GM12878 (cell line): ENCODE data around the gene VEZF1. TPM values are rescaled to one million over a fixed set of nuclear protein-coding genes. Genes with fewer than 3 reads are reported as not detected.

ENCODE experiments used
- FOXM1 ChIP-seq: IDR thresholded peaks from 2 replicates; pipeline ENCODE4 v1.6.1; 2012; ENCODE audit warnings: low read depth, mild to moderate bottlenecking, inconsistent platforms, low read length, moderate library complexity
- NRF1 ChIP-seq: conservative IDR thresholded peaks from 2 replicates; pipeline ENCODE4 v1.6.1; 2011; ENCODE audit warnings: mild to moderate bottlenecking, low read depth, low read length, improper control_type of control experiment
- RBBP5 ChIP-seq: fragments of 200-600 bp; sonication (generic); conservative IDR thresholded peaks from 2 replicates; pipeline ENCODE4 v1.6.1; 2016
- SMARCA5 ChIP-seq: fragments of 450-650 bp; IDR thresholded peaks from 2 replicates; pipeline ENCODE4 v1.6.1; 2017; ENCODE audit warnings: mild to moderate bottlenecking
- TCF7 ChIP-seq: IDR thresholded peaks from 2 replicates; pipeline ENCODE4 v1.6.1; 2014; ENCODE audit warnings: antibody characterized with exemption, borderline replicate concordance
- YBX1 ChIP-seq: fragments of 450-650 bp; IDR thresholded peaks from 2 replicates; pipeline ENCODE4 v1.6.1; 2016; ENCODE audit warnings: antibody characterized with exemption
- ZNF217 ChIP-seq: fragments of 450-650 bp; IDR thresholded peaks from 2 replicates; pipeline ENCODE4 v1.6.1; 2017; ENCODE audit warnings: antibody characterized with exemption, mild to moderate bottlenecking
- polyA plus RNA-seq, 11 experiments: library from polyadenylated mRNA; depleted of rRNA in 4 of 11; unstranded in 6 of 11; stranded (reverse) in 5 of 11; fragments of >200 nt; fragmentation: Nextera tagmentation in 4 of 11; fragmentation: Illumina TruSeq in 1 of 11; extraction: Ambion mirVana in 4 of 11; extraction: Trizol in 1 of 11; gene quantifications; 1 replicate in 1 of 11; 2 replicates in 10 of 11; pipeline versions ENCODE4 v1.2.1 to v1.2.3, GENCODE V29; 2011 to 2016; ENCODE audit warnings: inconsistent platforms in 2 of 11, missing spikeins in 2 of 11, low read depth in 1 of 11
- total RNA-seq, 4 experiments: library from RNA; depleted of rRNA in 3 of 4; stranded (reverse); fragments of >200 nt in 3 of 4; fragmentation: Illumina TruSeq in 1 of 4; extraction: Trizol in 1 of 4; gene quantifications; 2 replicates each; pipeline versions ENCODE4 v1.2.1 to v1.2.3, GENCODE V29; 2013 to 2021
- TF ChIP-seq, protein P1 (sequence below): fragments of 450-650 bp; IDR thresholded peaks from 2 replicates; pipeline ENCODE4 v1.6.1; 2017; ENCODE audit warnings: antibody characterized with exemption, mild to moderate bottlenecking, moderate library complexity
- TF ChIP-seq, protein P2 (sequence below): IDR thresholded peaks from 2 replicates; pipeline ENCODE4 v1.6.1; 2011; ENCODE audit warnings: borderline replicate concordance, low read depth, mild to moderate bottlenecking, moderate library complexity, low read length; ENCODE audit not compliant: insufficient read depth, poor library complexity, severe bottlenecking
- TF ChIP-seq, protein P3 (sequence below): IDR thresholded peaks from 2 replicates; pipeline ENCODE4 v1.6.1; 2012; ENCODE audit warnings: low read length, inconsistent platforms
- TF ChIP-seq, protein P4 (sequence below): IDR thresholded peaks from 2 replicates; pipeline ENCODE4 v1.6.1; 2011; ENCODE audit warnings: borderline replicate concordance, low read depth, mild to moderate bottlenecking, moderate library complexity, mixed read lengths, low read length; ENCODE audit not compliant: insufficient read depth; ENCODE audit errors: extremely low read length
- TF ChIP-seq, protein P5 (sequence below): fragments of 450-650 bp; IDR thresholded peaks from 2 replicates; pipeline ENCODE4 v1.6.1; 2016; ENCODE audit warnings: mild to moderate bottlenecking, moderate library complexity, borderline replicate concordance
- TF ChIP-seq, protein P6 (sequence below): fragments of 150-350 bp; IDR thresholded peaks from 2 replicates; pipeline ENCODE4 v1.6.1; 2016; ENCODE audit warnings: low read depth, low read length

The VEZF1 gene
- total and polyA plus RNA-seq, 10 of the 15 experiments (the other 5 are each of a cell fraction or from before 2014, with no cell fraction given) = 9.5 to 28.2 (median 20.3) TPM

DNA sequence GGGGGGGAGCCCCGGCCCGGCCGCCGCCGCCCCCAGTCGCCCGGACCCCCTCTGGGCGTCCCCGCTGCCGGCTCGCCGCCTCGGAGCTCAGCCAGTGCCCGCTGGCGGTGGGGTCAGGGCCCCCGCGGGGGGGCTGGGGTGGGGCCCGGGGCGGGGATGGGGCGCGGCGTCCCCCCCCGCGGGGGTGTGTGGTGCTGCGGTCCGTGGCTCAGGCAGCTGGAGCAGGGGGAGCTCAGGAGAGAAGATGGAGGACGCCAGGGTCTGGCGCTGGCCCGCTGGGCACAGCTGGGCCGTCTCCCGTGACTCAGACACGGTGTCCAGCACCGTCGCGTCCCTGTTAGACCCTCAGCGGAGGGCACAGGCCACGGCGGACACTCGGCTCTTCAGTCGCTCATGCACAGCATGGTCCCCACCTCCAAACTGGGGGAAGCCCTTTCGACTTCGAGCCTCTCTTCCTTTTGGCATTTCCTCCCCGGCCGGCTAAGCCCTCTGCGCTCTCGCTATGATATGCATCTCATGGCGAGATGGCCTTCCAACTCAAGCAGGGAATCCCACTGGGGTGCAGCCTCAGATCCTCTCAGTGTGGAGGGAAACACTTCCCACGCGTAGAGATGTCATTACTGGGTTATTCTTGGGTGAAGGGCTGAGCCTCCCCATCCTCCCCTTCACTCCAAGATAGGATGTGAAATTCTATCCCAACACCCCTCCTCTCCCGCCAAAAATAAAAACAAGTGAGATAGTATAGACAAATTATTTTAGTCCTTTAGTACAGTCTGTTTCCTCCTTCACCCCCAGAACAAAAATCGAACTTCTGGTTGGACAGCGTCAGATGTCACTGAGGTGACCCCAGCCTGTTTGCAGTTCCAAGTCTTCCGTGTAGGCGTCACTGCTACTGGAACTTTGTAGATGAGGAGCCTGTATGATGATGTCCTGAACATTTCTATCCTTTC, 522 bp upstream of the VEZF1 start (continued):
- TF ChIP-seq, protein P1, sequence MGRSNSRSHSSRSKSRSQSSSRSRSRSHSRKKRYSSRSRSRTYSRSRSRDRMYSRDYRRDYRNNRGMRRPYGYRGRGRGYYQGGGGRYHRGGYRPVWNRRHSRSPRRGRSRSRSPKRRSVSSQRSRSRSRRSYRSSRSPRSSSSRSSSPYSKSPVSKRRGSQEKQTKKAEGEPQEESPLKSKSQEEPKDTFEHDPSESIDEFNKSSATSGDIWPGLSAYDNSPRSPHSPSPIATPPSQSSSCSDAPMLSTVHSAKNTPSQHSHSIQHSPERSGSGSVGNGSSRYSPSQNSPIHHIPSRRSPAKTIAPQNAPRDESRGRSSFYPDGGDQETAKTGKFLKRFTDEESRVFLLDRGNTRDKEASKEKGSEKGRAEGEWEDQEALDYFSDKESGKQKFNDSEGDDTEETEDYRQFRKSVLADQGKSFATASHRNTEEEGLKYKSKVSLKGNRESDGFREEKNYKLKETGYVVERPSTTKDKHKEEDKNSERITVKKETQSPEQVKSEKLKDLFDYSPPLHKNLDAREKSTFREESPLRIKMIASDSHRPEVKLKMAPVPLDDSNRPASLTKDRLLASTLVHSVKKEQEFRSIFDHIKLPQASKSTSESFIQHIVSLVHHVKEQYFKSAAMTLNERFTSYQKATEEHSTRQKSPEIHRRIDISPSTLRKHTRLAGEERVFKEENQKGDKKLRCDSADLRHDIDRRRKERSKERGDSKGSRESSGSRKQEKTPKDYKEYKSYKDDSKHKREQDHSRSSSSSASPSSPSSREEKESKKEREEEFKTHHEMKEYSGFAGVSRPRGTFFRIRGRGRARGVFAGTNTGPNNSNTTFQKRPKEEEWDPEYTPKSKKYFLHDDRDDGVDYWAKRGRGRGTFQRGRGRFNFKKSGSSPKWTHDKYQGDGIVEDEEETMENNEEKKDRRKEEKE = peak; percentile 77
- TF ChIP-seq SMARCA5 = no peak
- no peak for TF ChIP-seq RBBP5
- no peak for TF ChIP-seq YBX1
- TF ChIP-seq, protein P2, sequence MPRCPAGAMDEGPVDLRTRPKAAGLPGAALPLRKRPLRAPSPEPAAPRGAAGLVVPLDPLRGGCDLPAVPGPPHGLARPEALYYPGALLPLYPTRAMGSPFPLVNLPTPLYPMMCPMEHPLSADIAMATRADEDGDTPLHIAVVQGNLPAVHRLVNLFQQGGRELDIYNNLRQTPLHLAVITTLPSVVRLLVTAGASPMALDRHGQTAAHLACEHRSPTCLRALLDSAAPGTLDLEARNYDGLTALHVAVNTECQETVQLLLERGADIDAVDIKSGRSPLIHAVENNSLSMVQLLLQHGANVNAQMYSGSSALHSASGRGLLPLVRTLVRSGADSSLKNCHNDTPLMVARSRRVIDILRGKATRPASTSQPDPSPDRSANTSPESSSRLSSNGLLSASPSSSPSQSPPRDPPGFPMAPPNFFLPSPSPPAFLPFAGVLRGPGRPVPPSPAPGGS = peak; percentile 93
- TF ChIP-seq, protein P3, sequence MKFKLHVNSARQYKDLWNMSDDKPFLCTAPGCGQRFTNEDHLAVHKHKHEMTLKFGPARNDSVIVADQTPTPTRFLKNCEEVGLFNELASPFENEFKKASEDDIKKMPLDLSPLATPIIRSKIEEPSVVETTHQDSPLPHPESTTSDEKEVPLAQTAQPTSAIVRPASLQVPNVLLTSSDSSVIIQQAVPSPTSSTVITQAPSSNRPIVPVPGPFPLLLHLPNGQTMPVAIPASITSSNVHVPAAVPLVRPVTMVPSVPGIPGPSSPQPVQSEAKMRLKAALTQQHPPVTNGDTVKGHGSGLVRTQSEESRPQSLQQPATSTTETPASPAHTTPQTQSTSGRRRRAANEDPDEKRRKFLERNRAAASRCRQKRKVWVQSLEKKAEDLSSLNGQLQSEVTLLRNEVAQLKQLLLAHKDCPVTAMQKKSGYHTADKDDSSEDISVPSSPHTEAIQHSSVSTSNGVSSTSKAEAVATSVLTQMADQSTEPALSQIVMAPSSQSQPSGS = 0 out of 2 replicates have a peak, but pooled peaks have one; percentile 47
- no peak for TF ChIP-seq TCF7
- TF ChIP-seq, protein P4, sequence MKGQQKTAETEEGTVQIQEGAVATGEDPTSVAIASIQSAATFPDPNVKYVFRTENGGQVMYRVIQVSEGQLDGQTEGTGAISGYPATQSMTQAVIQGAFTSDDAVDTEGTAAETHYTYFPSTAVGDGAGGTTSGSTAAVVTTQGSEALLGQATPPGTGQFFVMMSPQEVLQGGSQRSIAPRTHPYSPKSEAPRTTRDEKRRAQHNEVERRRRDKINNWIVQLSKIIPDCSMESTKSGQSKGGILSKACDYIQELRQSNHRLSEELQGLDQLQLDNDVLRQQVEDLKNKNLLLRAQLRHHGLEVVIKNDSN = no peak
- TF ChIP-seq NRF1 = no peak
- TF ChIP-seq ZNF217 = no peak
- TF ChIP-seq, protein P5, sequence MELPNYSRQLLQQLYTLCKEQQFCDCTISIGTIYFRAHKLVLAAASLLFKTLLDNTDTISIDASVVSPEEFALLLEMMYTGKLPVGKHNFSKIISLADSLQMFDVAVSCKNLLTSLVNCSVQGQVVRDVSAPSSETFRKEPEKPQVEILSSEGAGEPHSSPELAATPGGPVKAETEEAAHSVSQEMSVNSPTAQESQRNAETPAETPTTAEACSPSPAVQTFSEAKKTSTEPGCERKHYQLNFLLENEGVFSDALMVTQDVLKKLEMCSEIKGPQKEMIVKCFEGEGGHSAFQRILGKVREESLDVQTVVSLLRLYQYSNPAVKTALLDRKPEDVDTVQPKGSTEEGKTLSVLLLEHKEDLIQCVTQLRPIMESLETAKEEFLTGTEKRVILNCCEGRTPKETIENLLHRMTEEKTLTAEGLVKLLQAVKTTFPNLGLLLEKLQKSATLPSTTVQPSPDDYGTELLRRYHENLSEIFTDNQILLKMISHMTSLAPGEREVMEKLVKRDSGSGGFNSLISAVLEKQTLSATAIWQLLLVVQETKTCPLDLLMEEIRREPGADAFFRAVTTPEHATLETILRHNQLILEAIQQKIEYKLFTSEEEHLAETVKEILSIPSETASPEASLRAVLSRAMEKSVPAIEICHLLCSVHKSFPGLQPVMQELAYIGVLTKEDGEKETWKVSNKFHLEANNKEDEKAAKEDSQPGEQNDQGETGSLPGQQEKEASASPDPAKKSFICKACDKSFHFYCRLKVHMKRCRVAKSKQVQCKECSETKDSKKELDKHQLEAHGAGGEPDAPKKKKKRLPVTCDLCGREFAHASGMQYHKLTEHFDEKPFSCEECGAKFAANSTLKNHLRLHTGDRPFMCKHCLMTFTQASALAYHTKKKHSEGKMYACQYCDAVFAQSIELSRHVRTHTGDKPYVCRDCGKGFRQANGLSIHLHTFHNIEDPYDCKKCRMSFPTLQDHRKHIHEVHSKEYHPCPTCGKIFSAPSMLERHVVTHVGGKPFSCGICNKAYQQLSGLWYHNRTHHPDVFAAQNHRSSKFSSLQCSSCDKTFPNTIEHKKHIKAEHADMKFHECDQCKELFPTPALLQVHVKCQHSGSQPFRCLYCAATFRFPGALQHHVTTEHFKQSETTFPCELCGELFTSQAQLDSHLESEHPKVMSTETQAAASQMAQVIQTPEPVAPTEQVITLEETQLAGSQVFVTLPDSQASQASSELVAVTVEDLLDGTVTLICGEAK = no peak
- TF ChIP-seq, protein P6, sequence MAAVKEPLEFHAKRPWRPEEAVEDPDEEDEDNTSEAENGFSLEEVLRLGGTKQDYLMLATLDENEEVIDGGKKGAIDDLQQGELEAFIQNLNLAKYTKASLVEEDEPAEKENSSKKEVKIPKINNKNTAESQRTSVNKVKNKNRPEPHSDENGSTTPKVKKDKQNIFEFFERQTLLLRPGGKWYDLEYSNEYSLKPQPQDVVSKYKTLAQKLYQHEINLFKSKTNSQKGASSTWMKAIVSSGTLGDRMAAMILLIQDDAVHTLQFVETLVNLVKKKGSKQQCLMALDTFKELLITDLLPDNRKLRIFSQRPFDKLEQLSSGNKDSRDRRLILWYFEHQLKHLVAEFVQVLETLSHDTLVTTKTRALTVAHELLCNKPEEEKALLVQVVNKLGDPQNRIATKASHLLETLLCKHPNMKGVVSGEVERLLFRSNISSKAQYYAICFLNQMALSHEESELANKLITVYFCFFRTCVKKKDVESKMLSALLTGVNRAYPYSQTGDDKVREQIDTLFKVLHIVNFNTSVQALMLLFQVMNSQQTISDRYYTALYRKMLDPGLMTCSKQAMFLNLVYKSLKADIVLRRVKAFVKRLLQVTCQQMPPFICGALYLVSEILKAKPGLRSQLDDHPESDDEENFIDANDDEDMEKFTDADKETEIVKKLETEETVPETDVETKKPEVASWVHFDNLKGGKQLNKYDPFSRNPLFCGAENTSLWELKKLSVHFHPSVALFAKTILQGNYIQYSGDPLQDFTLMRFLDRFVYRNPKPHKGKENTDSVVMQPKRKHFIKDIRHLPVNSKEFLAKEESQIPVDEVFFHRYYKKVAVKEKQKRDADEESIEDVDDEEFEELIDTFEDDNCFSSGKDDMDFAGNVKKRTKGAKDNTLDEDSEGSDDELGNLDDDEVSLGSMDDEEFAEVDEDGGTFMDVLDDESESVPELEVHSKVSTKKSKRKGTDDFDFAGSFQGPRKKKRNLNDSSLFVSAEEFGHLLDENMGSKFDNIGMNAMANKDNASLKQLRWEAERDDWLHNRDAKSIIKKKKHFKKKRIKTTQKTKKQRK = no peak
- no peak for TF ChIP-seq FOXM1
